Coronary artery (tissue), 2 donors: ENCODE data around the gene MBP.

Experiments used
- DNase-seq: peaks from one replicate; pipeline ENCODE4 v3.0.0-alpha.2; 2017; ENCODE audit warnings: low spot score
- H3K27ac ChIP-seq, 2 donors: fragments of 200-600 bp; sonication (generic); one replicate each; pipeline ENCODE4 v1.5.1; 2016 to 2019
- H3K4me3 ChIP-seq: fragments of 200-600 bp; sonication (generic); 2 replicates; pipeline ENCODE4 v1.5.1; 2016; ENCODE audit warnings: mild to moderate bottlenecking, moderate library complexity
- TF ChIP-seq, protein P1 (sequence below): fragments of 200-600 bp; sonication (generic); IDR thresholded peaks from one replicate; pipeline ENCODE4 v1.5.1; 2019; ENCODE audit warnings: antibody characterized with exemption

MBP gene

DNA sequence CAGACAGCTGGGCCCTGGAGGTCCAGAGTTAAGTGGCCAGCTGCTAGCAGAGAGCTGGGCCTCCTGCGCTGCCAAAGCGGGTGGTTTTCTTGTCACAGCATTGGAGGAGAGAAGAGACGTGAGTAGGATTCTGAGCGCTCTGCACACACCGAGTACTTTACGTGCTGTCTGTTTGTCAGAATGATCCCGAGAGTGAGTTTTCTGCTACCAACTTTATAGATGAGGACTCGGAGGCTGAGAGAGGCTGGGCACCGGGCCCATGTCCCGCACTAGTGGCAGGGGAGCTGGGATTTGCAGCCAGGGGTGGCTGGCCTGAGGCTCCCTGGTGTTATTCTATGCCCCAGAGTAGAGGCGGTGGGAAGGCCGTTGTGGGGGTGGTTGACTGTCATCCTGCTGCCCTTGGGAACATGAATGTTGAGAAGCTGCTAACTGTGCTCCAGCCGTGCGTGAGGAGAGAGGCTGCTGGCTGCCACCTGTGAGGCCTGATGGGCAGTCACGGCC, 36.3 kb upstream of the MBP start:
- Histone ChIP-seq H3K4me3 (no peak overlapping the region), H3K27ac (no peak overlapping the region)
- no peak for DNase-seq
- TF ChIP-seq, protein P1, sequence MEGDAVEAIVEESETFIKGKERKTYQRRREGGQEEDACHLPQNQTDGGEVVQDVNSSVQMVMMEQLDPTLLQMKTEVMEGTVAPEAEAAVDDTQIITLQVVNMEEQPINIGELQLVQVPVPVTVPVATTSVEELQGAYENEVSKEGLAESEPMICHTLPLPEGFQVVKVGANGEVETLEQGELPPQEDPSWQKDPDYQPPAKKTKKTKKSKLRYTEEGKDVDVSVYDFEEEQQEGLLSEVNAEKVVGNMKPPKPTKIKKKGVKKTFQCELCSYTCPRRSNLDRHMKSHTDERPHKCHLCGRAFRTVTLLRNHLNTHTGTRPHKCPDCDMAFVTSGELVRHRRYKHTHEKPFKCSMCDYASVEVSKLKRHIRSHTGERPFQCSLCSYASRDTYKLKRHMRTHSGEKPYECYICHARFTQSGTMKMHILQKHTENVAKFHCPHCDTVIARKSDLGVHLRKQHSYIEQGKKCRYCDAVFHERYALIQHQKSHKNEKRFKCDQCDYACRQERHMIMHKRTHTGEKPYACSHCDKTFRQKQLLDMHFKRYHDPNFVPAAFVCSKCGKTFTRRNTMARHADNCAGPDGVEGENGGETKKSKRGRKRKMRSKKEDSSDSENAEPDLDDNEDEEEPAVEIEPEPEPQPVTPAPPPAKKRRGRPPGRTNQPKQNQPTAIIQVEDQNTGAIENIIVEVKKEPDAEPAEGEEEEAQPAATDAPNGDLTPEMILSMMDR, result no peak

DNA sequence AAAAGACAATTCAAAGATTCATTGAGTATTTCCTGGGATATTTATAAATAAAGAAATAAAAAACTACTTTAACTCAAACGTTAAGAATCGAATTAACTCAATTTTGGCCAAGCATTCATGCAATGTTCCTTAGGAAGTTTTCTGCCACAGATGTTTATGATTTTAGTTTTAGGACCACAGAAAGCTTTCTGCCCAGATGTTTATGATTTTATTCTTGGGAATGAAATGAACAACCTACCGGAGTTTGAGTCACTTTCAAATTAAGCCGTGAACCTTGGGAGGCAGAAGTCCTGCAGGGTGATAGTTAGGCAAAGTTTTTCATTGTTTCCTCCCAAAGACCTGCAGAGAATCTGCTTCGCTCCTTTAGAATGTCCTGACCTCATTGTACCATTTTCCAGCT, 34.7 kb upstream of the MBP start:
- Histone ChIP-seq H3K27ac (no peak overlapping the region), H3K4me3 (no peak overlapping the region)
- TF ChIP-seq, protein P1, result no peak
- DNase-seq, result no peak

- no peak for DNase-seq
- Histone ChIP-seq H3K27ac (no peak overlapping the region), H3K4me3 (no peak overlapping the region)
- TF ChIP-seq, protein P1, result no peak
These were observed 33.9 kb upstream of the MBP start for GRCh38 chr18:77166523-77166922.

DNA sequence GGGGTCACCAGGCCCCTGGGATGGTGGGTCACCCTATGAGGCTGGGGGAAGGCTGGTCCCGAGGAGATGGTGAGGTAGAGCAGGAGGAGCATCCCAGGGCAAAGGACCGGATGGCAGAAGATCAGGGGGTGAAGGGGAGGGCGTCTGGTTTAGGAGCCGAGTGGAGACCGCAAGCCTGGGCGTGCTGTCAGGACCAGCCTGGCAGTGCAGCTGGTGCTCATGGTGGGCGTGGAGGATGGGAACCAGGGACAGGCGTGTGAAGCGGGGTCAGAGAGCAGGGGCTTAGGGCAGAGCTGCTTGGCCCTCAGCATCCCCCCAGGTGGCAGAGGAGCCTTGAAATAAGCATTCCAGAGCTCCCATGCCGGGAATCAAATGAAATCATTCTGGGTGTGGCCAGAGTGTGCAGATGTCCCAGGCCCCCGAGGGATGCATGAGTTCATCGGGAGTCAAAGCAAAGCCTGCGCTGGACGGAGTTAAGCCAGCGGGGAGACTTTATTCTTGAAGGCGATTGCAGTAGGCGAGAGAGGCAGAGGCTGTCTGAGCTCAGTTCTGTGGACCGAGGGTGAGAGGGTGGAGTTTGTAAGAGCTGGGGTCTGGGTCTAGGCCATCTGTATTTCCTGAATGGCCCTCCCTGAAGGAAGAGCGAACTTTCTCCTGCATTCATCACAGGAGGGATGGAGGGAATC, 33.1 kb upstream of the MBP start:
- DNase-seq, result no peak
- TF ChIP-seq, protein P1, result no peak
- Histone ChIP-seq H3K27ac (peak overlapping the region in 1 of 2 donors; percentile 27), H3K4me3 (no peak overlapping the region)

DNA sequence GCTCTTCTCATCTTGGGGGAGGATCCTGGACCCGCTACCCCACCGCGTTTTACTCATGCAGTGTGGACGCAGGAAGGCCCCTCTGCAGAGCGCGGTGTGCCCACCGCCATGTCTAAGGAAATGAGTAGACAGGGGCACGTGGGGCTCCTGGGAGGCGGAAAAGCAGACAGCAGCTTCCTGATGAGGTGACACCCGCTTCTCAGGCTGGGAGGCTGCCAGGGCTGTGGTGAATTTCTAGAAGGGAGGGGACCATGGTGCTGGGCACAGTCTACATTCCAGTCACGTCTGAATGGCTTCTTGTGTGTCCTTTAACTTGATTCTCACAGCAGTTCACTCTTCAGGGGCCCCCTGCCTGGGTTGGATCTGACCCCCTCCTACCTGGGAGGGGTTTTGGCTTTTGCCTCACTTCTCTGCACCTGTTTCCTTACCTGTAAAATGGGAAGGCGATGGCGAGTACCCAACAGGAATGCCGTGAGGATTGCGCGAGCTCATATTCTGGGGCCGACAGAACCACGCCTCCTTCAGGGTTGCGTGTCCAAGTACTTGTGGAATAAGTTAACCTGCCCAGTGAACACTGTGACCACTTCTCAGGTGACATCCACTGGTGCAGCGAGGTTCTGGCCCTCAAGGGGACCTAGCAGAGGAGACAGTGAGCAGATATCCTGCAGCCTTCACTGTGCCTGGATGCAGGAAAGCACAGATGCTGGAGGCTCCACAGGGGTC, 32.3 kb upstream of the MBP start:
- H3K27ac ChIP-seq, result no peak overlapping the region
- no peak overlapping the region for H3K4me3 ChIP-seq
- TF ChIP-seq, protein P1, result no peak
- DNase-seq, result no peak

DNA sequence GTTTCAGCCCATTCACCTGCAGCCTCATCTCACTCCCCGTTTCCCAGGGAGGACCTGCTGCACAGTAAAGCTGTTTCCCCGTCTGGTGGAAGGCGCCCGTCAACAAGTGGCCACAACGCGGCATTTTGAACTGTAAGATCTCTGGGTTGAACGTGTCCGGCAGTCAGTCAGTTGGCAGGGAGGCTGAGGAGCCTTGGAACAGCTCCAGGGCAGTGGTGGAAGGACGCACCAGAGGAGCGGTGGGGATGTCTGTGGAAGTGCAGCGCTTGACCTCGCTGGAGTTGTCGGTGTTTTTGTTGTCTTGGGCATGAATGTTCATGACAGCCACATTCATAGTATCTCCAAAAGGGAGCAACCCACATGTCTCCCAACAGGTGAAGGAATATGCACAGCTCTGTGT, 31.4 kb upstream of the MBP start:
- TF ChIP-seq, protein P1, result no peak
- no peak overlapping the region for H3K27ac ChIP-seq
- H3K4me3 ChIP-seq, result no peak overlapping the region
- no peak for DNase-seq

- no peak overlapping the region for H3K4me3 ChIP-seq
- no peak overlapping the region for H3K27ac ChIP-seq
- DNase-seq, result no peak
- TF ChIP-seq, protein P1, result no peak
These were observed 30.0 kb upstream of the MBP start for GRCh38 chr18:77162580-77162979.
